ENCODE results near the gene APOL5. TPM values are rescaled to one million over a fixed set of nuclear protein-coding genes. Genes with fewer than 3 reads are reported as not detected.

The APOL5 gene
- total and polyA plus RNA-seq, 9 of the 15 experiments (the other 6 are each of a cell fraction or from before 2014, with no cell fraction given), result not detected

- no peak for TF ChIP-seq E2F8 (IDR thresholded peaks at IDR 0.05; ENCODE audit: low read depth, partially characterized antibody)
- TF ChIP-seq ZBTB11 (CRISPR knock-in tag; IDR thresholded peaks at IDR 0.05), result no peak
- no peak for TF ChIP-seq EHMT2 (IDR thresholded peaks at IDR 0.05)
- TF ChIP-seq CREM (IDR thresholded peaks at IDR 0.05; ENCODE audit: low read depth), result no peak
- peak; percentile 62; the same call in 1 of the 2 replicates for TF ChIP-seq ZNF766 (CRISPR knock-in tag; conservative IDR thresholded peaks at IDR 0.05)
- 0 out of 2 replicates have a peak, but pooled peaks have one; percentile 19 for TF ChIP-seq ARID1B (IDR thresholded peaks at IDR 0.05)
- peak; percentile 91 for TF ChIP-seq NFIC (IDR thresholded peaks at IDR 0.05)
- no peak for TF ChIP-seq MTA2 (IDR thresholded peaks at IDR 0.05; ENCODE audit: low read depth)
- no peak for TF ChIP-seq MAFK (IDR thresholded peaks at IDR 0.05; ENCODE audit: low read length)
- no peak for TF ChIP-seq ZNF165 (CRISPR knock-in tag; IDR thresholded peaks at IDR 0.05; ENCODE audit: borderline replicate concordance)
- no peak for TF ChIP-seq ZKSCAN1 (IDR thresholded peaks at IDR 0.05; ENCODE audit: low read depth, low read length)
- TF ChIP-seq ZNF639 (CRISPR knock-in tag; conservative IDR thresholded peaks at IDR 0.05 in 1 of 2, IDR thresholded peaks at IDR 0.05 in 1 of 2), result 0 out of 4 replicates have a peak, but pooled peaks of 1 of the 2 experiments have one; percentile 30
- no peak for TF ChIP-seq CHAMP1 (IDR thresholded peaks at IDR 0.05)
Measured at GRCh38 chr22:35721960-35722359, 4.3 kb downstream of the APOL5 start (continued).
